ENCODE measurements around the gene CEP63.

CEP63 gene

DNA sequence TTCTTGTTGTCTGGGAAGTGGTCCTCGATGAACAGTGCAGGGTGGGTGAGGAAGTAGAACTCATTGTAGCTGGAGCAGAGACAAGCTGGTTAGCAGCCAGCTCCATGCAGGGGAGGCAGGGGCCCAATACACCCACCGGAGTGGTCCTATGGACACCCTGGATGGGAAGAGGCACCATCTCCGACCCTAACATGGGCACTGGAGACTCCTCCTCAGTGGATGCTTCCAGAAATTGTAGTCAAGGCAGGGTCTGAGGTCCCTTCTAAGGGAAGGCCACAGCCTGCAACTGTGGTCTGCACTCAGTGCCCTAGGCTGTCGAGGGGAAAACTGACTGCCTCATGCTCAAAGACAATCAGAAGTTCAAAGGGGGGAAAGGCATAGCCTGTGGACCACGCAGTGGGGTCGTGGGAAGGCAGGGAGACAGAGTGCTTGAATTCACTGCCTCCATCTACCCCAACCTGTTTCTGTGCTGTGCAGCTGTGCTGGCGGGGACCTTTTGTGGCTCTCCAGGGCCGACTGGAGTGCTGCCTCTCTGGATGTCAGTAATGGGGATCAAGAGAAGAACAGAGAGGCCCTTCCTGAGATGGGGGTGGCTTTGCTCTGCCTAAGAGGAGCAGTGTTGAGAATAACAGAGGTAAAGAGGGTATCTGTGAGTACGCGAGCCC lies 123.0 kb downstream of the CEP63 start:
- DNase-seq (ENCODE audit: low read depth) = no peak

DNA sequence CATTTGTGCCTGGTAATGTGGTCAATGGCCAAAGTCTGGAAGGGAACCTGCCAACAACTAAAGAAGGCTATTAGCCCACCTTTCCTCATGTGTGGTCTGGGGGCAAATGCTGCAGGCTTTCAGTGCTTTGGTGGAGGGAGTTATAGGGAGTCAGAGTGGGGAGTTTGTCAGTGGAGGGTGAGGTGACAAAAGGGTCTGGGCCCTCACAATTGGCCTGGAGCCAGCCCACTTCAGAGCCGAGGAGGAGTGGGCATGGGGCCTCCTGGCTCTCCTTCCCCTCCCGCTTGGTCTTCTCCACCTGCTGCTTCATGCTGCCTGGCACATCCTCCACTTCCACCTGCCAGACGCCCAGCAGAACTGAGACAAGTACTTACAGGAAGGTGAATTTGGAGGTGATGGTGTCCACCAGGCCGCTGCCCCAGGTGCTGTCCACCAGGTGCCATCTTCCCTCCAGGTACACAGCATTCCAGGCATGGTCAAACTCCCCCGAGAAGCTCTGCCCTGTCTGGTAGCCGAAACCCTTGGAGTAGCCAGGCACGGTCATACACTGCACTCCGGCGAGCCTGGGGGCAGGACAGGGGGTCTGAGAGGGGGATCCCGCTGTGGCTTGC lies 124.1 kb downstream of the CEP63 start:
- no peak for DNase-seq (ENCODE audit: low read depth)

DNA sequence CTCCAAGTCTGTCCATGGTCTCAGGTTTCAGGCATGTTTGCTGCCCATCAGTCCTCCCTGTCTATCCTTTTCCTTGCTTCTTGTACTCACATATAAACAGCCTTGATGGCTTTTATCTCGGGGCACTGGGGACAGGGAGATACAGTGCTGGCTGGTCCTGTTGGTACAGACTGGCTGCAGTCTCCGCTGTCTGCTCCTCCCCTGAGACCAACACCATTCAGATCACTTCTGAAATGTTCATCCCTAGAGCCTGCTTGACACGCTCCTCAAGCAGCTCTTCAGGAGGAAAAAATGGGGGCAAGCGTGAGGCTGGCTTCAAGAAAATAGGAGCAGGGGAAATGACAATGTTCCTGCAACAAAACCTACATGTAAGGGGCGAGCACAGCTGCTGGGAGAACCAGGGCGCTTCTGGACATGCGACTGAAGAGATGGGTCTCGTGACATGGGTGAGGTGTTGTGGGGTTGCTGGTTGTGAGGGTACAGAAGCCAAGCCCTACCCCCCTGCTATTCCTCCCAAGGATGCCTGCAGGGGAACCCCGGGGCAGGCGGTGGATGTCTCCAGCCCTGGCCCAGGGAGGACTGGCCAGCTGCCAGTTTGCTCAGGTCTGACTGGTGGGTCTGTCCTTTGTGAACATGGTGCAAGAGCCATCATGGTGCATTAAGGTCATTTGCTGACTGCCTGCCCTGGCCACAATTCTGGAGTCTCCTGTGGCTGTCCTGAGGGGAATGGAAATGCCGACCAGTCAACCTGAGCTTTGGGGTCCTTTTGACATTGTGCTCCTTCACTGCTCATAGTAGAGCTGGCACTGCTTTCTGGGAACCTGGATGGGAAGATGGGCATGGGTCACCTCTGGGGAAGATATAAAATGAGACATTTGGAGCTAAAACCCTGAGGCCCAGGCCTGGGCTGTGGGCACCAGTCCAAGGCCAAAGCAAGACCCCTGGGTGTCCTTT lies 124.9 kb downstream of the CEP63 start:
- no peak for DNase-seq (ENCODE audit: low read depth)

DNA sequence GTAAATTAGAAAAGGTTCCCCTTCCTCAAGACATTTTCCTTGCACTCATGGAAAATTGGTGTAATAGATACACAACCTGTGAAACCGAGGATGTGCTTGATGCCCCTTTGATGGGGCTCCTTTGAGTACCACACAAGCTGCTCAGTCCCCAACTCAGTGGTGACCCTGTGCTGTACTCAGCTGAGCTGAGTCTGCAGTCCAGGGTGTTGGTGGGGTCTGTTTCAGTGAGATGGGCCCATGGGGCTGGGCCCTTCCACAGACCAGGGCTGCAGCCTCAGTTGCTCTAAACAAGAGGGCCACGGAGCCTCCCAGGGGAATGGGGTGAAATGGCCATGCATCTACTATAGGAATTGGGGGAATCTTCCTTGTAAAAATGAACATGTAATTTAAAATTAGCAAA lies 125.7 kb downstream of the CEP63 start:
- no peak for DNase-seq (ENCODE audit: low read depth)

DNA sequence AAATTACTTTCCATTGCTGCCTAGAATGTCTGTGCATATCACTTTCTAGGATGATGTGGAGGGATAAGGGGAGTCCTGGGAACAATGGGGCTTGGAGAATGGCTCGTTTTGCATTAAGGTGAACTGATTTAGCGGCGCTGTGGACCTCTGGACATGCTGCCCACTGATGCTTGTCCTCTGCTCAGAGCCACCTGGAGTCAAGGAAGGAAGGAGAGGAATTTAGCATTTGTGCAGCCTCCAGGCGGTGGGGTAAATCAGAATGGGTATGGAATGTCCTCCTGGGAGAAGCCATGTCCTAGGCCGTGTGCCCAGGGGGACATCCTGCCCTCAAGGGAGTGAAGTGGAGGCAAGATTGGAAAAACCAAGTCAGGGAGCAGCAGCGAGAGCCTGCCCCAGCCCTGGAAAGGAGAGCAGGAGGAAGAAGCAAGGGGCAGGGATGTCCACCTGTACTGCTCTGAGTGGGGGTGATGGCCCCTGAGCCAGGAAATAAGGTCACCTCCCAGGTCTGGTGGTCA lies 127.2 kb downstream of the CEP63 start:
- DNase-seq (ENCODE audit: low read depth) = no peak

DNA sequence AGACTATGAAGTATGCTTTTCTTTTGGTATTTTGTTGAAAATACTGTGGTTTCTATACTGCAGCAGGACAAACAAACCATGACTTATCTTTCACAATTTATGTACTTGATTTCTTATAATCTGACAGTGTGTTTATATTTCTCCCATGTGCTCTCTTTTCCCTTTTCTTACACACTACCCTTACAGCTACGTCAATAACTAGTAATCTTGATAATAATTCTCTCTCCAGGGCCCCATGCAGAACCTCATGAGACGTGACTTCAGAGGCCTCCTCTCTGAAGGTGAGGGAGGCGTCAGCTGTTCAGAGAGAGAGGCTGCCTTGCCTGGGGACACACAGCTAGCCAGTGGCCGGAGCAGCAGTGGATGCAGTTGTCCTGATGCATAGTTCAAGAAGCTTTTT lies 129.1 kb downstream of the CEP63 start:
- no peak for DNase-seq (ENCODE audit: low read depth)

DNA sequence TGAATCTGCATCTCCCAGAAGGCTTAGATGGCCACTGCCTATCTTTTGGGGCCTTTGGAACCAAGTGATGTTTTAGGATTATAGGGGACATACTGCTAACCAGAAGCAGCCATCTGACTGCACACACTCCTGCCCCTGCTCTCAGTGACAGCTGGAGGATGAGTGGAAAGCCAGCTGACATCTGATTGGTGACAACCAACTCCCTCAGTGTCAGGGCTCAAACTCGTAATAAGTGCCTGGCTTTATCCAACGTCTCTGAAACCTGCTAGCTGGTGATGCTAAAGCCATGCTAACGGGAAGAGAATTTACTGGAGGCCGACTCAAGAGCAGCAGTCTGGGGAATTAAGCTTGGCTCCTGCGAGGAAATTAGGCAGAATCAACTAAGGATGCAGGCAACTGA lies 129.9 kb downstream of the CEP63 start:
- DNase-seq (ENCODE audit: low read depth) = no peak

DNA sequence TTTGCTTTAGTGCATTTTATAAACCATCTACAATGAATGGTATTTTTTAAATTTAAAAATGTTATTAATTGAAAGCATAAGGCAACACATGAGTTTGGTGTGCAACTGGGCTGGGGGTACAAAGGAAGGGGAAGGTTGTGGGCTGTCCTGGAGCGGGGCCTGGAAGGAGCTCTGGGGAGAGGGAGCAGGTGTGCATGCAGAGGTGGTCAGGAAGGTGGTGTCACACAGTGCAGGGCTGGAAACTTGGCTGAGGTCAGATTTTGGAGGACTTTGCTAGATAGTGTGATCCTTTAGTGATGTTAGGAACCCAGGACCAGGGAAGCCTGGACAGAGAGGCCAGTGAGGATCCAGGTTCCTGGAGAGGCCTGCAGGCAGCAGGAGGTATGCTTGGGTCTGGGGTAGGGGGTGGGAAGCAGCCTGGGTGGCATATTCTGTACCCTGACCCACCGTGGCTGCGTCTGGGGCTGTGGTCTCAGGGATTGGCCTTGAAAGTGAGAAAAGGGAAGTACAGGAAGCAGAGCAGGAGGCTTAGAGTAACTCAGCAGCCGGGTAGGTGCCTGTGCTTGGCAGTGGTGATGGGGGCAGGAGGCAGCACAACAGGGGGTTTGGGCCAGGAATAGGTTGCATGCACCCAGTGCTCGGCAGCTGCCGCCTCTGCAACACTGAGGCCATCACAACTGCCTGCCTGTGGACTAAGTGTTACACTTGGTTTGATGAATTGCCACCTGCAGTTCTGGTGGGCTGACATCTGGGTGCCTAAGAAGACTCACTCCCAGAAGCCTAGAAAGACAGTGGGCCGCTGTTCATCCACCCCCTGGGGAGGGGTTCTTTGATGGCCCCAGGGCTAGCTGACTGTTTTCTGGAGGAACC lies 132.0 kb downstream of the CEP63 start:
- no peak for DNase-seq (ENCODE audit: low read depth)

DNA sequence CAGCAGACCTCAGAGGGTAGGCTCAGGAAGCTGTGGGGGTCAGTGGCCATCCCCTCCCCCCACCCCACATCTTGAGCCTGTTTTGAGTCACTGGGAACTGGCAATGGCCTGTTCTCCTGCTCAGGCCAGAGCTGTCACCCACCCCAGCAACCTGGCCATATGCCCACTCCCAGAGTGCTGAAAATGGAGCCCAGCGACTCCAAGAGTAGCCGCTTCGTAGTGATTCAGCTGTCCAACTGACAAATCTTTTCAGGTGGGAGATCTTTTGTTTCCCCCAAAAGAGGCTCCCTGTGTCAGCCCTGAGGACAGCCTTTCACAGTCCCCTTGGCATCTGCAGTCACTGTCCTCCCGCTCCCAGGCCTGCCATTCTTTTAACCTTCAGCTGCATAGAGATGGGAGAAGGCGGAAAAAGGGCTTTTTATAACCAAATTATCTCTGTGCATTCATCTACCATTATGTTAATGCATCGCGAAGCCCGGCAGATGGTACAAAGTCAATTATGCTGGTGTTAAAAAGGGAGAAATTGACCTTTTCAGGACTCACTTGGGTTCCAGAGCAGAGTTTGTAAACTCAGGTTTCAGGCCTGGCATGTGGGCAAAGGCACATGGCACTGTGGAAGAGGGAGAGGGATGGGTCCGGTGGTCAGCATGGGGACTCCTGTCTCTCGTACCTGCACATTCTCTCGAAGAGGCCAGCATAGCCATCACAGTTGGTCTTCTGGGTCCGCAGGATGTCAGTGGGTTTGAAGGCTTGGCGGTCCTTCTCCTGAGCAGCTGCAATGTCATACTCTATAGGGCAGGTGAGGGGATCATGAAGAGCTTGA lies 132.8 kb downstream of the CEP63 start:
- no peak for DNase-seq (ENCODE audit: low read depth)

DNA sequence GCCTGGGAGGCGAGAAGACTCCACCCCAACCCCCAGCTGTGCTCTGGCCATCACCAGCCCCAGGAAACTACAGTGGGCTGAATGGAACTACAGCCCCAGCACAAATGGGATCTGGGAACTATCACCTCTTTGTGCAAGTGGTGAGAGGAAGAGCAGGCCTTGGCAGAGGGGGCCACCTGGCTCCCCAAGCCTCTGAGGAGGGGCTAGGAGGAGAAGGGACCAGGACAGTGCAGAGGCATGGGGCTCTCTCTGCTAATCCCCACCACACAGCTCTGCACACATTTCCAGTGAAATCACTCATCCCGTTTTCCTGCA lies 133.4 kb downstream of the CEP63 start:
- no peak for DNase-seq (ENCODE audit: low read depth)

DNA sequence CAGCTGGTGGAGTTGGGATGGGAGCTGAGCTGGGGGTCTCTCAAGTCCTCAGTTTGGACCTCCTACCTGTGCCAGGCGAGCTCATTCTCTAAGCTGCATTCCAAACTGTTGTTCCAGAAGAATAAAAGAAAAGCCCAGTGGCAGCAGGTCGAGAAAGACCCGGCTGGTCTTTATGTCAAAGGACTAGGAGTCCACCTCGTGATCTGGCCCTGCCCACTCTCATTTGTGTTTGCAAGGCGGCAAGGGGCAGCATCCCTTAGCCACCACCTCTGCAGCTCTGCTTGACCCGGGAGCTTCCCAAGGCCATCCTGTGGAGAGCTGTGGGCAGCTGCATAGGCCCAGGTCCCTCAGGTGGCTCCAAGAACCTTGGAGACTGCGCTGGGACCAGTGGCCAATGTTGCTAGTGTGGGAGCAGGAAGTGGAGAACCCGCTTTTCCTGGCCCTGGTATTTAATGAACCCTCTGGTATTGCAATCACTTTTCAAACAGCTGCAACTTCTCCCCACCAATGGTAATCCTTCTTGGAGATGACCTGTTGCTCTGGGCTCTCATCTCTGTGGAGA lies 134.1 kb downstream of the CEP63 start:
- DNase-seq (ENCODE audit: low read depth) = no peak

DNA sequence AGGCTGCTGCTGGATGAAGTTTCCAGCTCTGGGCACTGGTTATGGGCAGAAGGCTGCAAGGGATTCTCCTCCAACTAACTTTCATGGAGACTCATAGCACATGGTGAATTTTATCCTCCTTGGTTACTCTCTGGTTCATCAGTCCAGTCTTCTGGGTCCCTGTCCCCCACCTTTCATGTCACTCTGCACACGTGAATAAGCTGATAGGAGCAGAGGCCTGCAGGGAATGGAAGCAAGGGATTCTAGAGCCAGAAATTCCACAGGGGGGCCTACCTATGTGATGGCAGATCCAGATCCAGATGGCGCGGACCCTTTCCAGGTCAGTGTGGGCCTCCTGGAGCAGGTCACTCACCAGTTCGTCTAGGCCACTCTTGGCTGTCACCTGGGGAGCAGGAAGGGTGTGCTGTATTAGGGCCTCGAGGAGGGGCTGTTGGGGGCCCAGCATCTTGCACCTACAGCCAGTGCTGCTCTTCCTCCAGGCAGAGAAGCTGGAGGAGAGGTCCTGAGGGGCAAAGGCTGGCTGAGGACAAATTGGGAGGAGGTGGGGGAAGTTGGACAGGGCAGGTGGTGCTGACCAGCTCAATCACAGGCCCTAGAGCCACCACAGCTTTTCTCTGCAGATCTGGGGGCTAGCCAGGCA lies 134.7 kb downstream of the CEP63 start:
- DNase-seq (ENCODE audit: low read depth) = no peak

DNA sequence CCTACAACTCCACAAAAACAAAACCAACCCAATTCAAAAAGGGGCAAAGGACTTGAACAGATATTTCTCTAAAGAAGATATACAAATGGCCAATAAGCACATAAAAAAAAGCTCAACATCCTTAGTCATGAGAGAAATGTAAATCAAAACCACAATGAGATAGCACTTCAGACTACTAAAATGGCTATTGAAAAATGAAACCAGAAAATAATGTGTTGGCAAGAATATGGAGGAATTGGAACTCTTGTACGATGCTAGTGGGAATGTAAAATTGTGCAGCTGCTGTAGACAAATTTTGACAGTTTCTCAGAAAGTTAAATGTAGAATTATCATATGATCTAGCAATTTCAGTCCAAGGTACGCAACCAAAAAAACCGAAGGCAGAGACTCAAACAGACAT lies 136.0 kb downstream of the CEP63 start:
- peak; percentile 29 for DNase-seq (ENCODE audit: low read depth)

DNA sequence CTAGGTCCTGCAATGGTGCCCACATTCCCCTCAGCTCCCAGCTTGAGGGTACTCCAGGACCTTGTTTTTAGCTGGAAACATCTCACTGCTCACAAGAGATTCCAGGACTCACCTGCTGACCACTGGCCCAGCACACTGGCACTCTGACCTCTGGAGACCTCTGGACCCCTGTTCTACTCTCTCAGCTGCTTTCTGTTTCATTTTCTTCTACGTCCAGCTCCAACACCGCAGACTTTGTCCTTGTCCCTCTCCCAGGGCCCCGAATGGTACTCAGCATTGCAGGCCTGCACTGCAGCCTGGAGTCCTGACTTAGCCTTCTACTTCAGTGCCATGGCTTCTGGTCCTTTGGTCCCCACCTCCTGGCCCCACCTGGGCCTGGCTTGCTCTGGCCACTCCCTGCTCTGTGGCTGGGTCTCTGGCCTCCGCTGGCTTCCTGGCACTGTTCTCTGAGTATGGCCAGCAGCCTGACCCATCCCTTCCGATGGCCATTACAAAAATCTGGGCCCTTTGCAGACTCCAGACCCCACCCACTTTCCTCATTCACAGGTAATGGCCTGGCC lies 137.0 kb downstream of the CEP63 start:
- no peak for DNase-seq (ENCODE audit: low read depth)

DNA sequence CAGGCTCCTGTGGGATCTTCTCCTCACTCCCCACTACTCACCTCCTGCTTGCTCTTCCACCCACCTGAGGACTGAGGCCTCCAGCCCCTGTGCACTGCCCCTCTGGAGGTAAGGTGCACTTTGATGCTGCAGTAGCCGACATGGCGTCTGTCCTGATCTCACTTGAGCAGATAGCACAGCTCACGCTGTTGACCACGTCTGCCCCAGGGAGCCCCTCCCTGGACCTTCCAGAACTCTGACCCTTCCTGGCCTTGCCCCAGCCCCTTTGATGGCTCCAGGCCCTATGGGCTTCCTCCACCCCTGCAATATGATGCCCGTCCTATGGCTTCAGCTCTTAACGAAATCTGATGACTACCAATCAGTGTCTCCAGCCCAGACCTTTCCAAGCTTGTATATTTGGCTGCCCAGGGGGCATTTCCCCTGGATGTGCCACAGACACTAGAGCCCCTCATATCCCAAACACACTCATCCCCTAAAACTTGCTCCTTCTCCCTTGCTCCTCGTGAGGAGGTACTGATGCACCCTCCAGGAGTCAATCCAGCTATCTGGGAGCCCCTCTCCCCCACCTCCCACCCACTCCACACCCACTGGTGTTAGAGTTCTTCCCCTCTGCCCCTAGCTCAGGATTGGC lies 137.9 kb downstream of the CEP63 start:
- DNase-seq (ENCODE audit: low read depth) = no peak
